ENCODE measurements around the gene WAC.
"Not testable (repeated sequence)": the region's sequence is repeated elsewhere in the genome, so short reads cannot be mapped to it uniquely, and the experiment has no call there.

- not testable (repeated sequence) for TF ChIP-seq CTCF (IDR thresholded peaks at IDR 0.05; ENCODE audit: insufficient read depth, low read depth, low read length); EZH2 (IDR thresholded peaks at IDR 0.05; ENCODE audit: insufficient read depth, low read length)
Observed at GRCh38 chr10:28520828-28521227, 12.1 kb upstream of the WAC start.

Measured in astrocyte (in vitro differentiated cells and primary cell).